Astrocyte (in vitro differentiated cells and primary cell): ENCODE results near the gene SLC22A7. TPM values are rescaled to one million over a fixed set of nuclear protein-coding genes. Genes with fewer than 3 reads are reported as not detected.
"Not testable (repeated sequence)": the region's sequence is repeated elsewhere in the genome, so short reads cannot be mapped to it uniquely, and the experiment has no call there.

Experiments
- DNase-seq: peaks from one replicate; pipeline ENCODE4 v3.0.0-alpha.2; 2010; ENCODE audit warnings: low read depth
- FAIRE-seq: peaks from 2 replicates; lab custom pipeline; 2011; peaks lifted over from hg19 to GRCh38; lab: Jason Lieb, UNC
- H2AFZ ChIP-seq: 2 replicates; pipeline ENCODE4 v1.6.0; 2012; ENCODE audit warnings: low read depth, low read length, inconsistent platforms
- H3K27ac ChIP-seq: 2 replicates; pipeline ENCODE4 v1.5.1; 2011; ENCODE audit warnings: low read depth, low read length, inconsistent platforms
- H3K27me3 ChIP-seq: 2 replicates; pipeline ENCODE4 v1.6.0; 2011; ENCODE audit warnings: low read length, inconsistent platforms; ENCODE audit not compliant: insufficient read depth
- H3K36me3 ChIP-seq: 2 replicates; pipeline ENCODE4 v1.5.1; 2011; ENCODE audit warnings: low read length, inconsistent platforms; ENCODE audit not compliant: insufficient read depth
- H3K4me1 ChIP-seq: 2 replicates; pipeline ENCODE4 v1.5.1; 2011; ENCODE audit warnings: low read length, inconsistent platforms; ENCODE audit not compliant: insufficient read depth
- H3K4me2 ChIP-seq: 2 replicates; pipeline ENCODE4 v1.6.0; 2012; ENCODE audit warnings: low read length, inconsistent platforms
- H3K4me3 ChIP-seq: 2 replicates; pipeline ENCODE4 v1.5.1; 2011; ENCODE audit warnings: low read depth, mild to moderate bottlenecking, low read length, inconsistent platforms; ENCODE audit not compliant: insufficient read depth
- H3K79me2 ChIP-seq: 2 replicates; pipeline ENCODE4 v1.6.0; 2012; ENCODE audit warnings: mild to moderate bottlenecking, low read length, inconsistent platforms; ENCODE audit not compliant: insufficient read depth
- H3K9ac ChIP-seq: 2 replicates; pipeline ENCODE4 v1.6.0; 2012; ENCODE audit warnings: mild to moderate bottlenecking, low read length, inconsistent platforms
- H3K9me3 ChIP-seq: 2 replicates; pipeline ENCODE4 v1.5.1; 2012; ENCODE audit warnings: low read depth, mild to moderate bottlenecking, low read length, inconsistent platforms; ENCODE audit not compliant: insufficient read depth
- H4K20me1 ChIP-seq: 2 replicates; pipeline ENCODE4 v1.6.0; 2012; ENCODE audit warnings: low read length, inconsistent platforms; ENCODE audit not compliant: insufficient read depth
- H3K27ac Mint-ChIP-seq: one replicate; pipeline ENCODE4 v1.8.0; 2021; ENCODE audit warnings: mild to moderate bottlenecking, mixed read lengths; ENCODE audit not compliant: unreplicated experiment
- H3K27me3 Mint-ChIP-seq: one replicate; pipeline ENCODE4 v1.8.0; 2021; ENCODE audit warnings: low read depth, mixed read lengths; ENCODE audit not compliant: unreplicated experiment
- H3K36me3 Mint-ChIP-seq: one replicate; pipeline ENCODE4 v1.8.0; 2021; ENCODE audit warnings: low read depth, mixed read lengths; ENCODE audit not compliant: unreplicated experiment
- H3K4me1 Mint-ChIP-seq: one replicate; pipeline ENCODE4 v1.8.0; 2021; ENCODE audit warnings: low read depth, mixed read lengths; ENCODE audit not compliant: unreplicated experiment
- H3K4me3 Mint-ChIP-seq: one replicate; pipeline ENCODE4 v1.8.0; 2021; ENCODE audit warnings: mild to moderate bottlenecking, moderate library complexity, mixed read lengths; ENCODE audit not compliant: unreplicated experiment
- H3K9me3 Mint-ChIP-seq: one replicate; pipeline ENCODE4 v1.8.0; 2021; ENCODE audit warnings: mild to moderate bottlenecking, mixed read lengths; ENCODE audit not compliant: unreplicated experiment
- EZH2 ChIP-seq: IDR thresholded peaks from 2 replicates; pipeline ENCODE4 v1.6.1; 2012; ENCODE audit warnings: mild to moderate bottlenecking, low read length, inconsistent platforms; ENCODE audit not compliant: insufficient read depth
- total RNA-seq: library from RNA; stranded (reverse); gene quantifications from 2 replicates; pipeline ENCODE4 v1.2.1, GENCODE V29; 2021
- TF ChIP-seq, protein P1 (sequence below): IDR thresholded peaks from 2 replicates; pipeline ENCODE4 v1.5.1; 2011; ENCODE audit warnings: low read depth, mild to moderate bottlenecking, inconsistent platforms, low read length, moderate library complexity; ENCODE audit not compliant: insufficient read depth

SLC22A7 gene
- total RNA-seq, 1 donor from 2014 or later, result not detected

DNA sequence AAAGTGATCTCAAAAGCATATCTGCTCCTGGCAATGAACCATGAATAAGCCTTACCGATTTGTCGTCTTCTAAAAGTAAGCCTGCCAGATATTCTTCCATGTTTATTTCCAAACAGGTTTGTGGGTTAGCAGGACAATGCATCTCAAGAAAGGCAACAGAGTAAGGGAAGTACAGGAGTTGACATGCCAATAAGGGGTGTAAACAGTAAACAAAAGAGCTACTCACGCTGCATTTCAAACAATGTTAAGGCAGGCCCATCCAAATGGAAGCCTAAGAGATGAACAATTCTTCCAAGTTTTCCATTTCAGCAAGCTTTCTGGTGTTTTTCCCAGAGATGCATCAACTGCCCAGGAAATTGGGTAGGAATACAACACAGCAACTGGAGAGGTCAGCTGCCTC, 38.3 kb downstream of the SLC22A7 start:
- Mint-ChIP-seq H3K4me1 (no peaks in the 10 kb centered on the region), H3K27me3 (no peaks in the 10 kb centered on the region), H3K36me3 (peaks cover 24% of the 10 kb centered on the region), H3K9me3 (no peaks in the 10 kb centered on the region), H3K27ac (no peak overlapping the region), H3K4me3 (no peak overlapping the region)
- Histone ChIP-seq H2AFZ (no peak overlapping the region), H3K79me2 (no peaks in the 10 kb centered on the region), H3K4me3 (no peak overlapping the region), H3K36me3 (peaks cover 21% of the 10 kb centered on the region), H3K4me1 (no peaks in the 10 kb centered on the region), H3K27ac (no peak overlapping the region), H4K20me1 (no peaks in the 10 kb centered on the region), H3K9me3 (no peaks in the 10 kb centered on the region), H3K9ac (no peak overlapping the region), H3K27me3 (no peaks in the 10 kb centered on the region), H3K4me2 (no peak overlapping the region)
- FAIRE-seq, result no peak
- DNase-seq, result no peak
- TF ChIP-seq, protein P1, sequence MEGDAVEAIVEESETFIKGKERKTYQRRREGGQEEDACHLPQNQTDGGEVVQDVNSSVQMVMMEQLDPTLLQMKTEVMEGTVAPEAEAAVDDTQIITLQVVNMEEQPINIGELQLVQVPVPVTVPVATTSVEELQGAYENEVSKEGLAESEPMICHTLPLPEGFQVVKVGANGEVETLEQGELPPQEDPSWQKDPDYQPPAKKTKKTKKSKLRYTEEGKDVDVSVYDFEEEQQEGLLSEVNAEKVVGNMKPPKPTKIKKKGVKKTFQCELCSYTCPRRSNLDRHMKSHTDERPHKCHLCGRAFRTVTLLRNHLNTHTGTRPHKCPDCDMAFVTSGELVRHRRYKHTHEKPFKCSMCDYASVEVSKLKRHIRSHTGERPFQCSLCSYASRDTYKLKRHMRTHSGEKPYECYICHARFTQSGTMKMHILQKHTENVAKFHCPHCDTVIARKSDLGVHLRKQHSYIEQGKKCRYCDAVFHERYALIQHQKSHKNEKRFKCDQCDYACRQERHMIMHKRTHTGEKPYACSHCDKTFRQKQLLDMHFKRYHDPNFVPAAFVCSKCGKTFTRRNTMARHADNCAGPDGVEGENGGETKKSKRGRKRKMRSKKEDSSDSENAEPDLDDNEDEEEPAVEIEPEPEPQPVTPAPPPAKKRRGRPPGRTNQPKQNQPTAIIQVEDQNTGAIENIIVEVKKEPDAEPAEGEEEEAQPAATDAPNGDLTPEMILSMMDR, result no peak
- TF ChIP-seq EZH2, result no peak

DNA sequence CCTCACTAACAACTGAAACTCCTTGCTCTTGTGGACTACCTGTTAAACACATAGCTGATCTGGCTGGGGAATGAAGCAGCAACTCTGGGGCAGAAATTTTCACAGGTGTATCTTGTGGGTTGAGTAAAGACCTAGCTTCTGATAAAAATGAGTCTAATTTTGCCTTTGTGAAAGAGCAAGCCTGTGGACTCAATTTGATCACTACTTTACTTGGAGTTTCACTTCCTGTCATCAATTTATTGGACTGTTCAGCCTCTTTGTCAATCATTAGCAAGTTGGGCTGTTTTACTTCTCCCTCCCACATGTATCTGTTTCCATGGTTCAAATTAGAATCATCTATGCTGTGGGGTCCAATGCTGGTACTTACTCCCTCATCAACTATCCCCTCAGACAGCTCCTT, 40.2 kb downstream of the SLC22A7 start:
- Mint-ChIP-seq H3K4me3 (no peak overlapping the region), H3K4me1 (no peaks in the 10 kb centered on the region)
- TF ChIP-seq EZH2, result no peak
- TF ChIP-seq, protein P1, result no peak

DNA sequence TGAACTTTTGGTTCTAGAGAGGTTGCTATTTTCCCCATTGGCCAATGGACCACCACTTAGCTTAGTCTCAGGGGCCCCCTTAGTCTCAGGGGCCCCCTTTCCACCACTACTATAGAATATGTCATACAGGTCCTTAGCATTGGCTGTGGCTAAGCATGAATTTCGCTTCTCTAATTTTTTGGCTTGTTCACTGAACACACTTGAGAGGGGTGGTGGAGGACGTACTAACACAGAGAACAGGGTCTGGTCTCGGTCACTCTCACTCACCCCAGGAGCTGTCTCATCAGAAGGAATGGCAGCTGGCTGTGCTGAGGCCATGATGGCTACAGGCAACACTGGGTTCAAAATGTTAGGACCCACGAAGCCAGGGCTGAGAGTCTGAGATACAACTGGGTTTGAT, 41.1 kb downstream of the SLC22A7 start:
- H3K9ac ChIP-seq, result no peak overlapping the region
- H3K36me3 Mint-ChIP-seq, result peaks cover 31% of the 10 kb centered on the region
- H3K27ac ChIP-seq, result no peak overlapping the region
- H3K4me1 Mint-ChIP-seq, result no peaks in the 10 kb centered on the region
- no peaks in the 10 kb centered on the region for H3K9me3 ChIP-seq
- H3K27me3 Mint-ChIP-seq, result no peaks in the 10 kb centered on the region
- DNase-seq (no peak), FAIRE-seq (no peak)
- no peaks in the 10 kb centered on the region for H3K4me1 ChIP-seq
- H2AFZ ChIP-seq, result no peak overlapping the region
- no peak overlapping the region for H3K4me3 Mint-ChIP-seq
- H3K4me3 ChIP-seq, result no peak overlapping the region
- H3K27me3 ChIP-seq, result no peaks in the 10 kb centered on the region
- TF ChIP-seq EZH2, result no peak
- TF ChIP-seq, protein P1, result no peak
- no peak overlapping the region for H3K27ac Mint-ChIP-seq
- no peaks in the 10 kb centered on the region for H3K79me2 ChIP-seq
- no peaks in the 10 kb centered on the region for H3K9me3 Mint-ChIP-seq
- H3K36me3 ChIP-seq, result peaks cover 31% of the 10 kb centered on the region
- H4K20me1 ChIP-seq, result no peaks in the 10 kb centered on the region
- H3K4me2 ChIP-seq, result no peak overlapping the region

More for the DNA sequence above, 40.2 kb downstream of the SLC22A7 start:
- no peaks in the 10 kb centered on the region for H3K27me3 ChIP-seq
- peaks cover 30% of the 10 kb centered on the region for H3K36me3 ChIP-seq
- Mint-ChIP-seq H3K9me3 (no peaks in the 10 kb centered on the region), H3K27me3 (no peaks in the 10 kb centered on the region), H3K36me3 (peaks cover 31% of the 10 kb centered on the region), H3K27ac (no peak overlapping the region)
- no peak overlapping the region for H3K4me3 ChIP-seq
- no peaks in the 10 kb centered on the region for H3K4me1 ChIP-seq
- no peak for DNase-seq
- FAIRE-seq, result no peak
- H3K9ac ChIP-seq, result no peak overlapping the region
- H4K20me1 ChIP-seq, result no peaks in the 10 kb centered on the region
- H3K4me2 ChIP-seq, result no peak overlapping the region
- no peak overlapping the region for H2AFZ ChIP-seq
- no peaks in the 10 kb centered on the region for H3K9me3 ChIP-seq
- no peak overlapping the region for H3K27ac ChIP-seq
- no peaks in the 10 kb centered on the region for H3K79me2 ChIP-seq

DNA sequence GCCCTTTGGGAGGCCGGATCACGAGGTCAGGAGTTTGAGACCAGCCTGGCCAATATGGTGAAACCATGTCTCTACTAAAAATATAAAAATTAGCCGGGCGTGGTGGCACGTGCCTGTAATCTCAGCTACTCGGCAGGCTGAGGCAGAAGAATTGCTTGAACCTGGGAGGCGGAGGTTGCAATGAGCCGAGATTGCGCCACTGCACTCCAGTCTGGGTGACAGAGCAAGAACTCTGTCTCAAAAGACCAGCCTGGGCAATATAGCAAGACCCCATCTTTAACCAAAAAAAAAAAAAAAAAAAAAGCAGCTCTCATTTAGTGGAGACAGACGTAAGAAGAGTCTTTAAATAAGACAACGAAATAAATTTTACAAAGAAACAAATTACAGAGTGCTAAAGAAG, 48.2 kb downstream of the SLC22A7 start:
- not testable (repeated sequence) for H3K9me3 Mint-ChIP-seq, H3K79me2 ChIP-seq, H3K4me3 Mint-ChIP-seq, H3K4me2 ChIP-seq, H3K9ac ChIP-seq, H4K20me1 ChIP-seq, H3K4me1 ChIP-seq, H3K4me3 ChIP-seq, H3K4me1 Mint-ChIP-seq, H3K27ac ChIP-seq, H3K27me3 ChIP-seq, H2AFZ ChIP-seq, FAIRE-seq, DNase-seq, H3K27me3 Mint-ChIP-seq, H3K9me3 ChIP-seq, H3K27ac Mint-ChIP-seq
- H3K36me3 ChIP-seq, result peaks cover 31% of the 10 kb centered on the region
- peaks cover 13% of the 10 kb centered on the region for H3K36me3 Mint-ChIP-seq
